Measurements from ENCODE around the gene TNNC1.

The TNNC1 gene

GRCh38 chr3:52487050-52487787 lies 33.4 kb upstream of the TNNC1 start:
- no peak overlapping the region for H3K4me3 ChIP-seq (ENCODE audit: low read depth, low read length)
- no peak for DNase-seq (ENCODE audit: low read depth)

DNA sequence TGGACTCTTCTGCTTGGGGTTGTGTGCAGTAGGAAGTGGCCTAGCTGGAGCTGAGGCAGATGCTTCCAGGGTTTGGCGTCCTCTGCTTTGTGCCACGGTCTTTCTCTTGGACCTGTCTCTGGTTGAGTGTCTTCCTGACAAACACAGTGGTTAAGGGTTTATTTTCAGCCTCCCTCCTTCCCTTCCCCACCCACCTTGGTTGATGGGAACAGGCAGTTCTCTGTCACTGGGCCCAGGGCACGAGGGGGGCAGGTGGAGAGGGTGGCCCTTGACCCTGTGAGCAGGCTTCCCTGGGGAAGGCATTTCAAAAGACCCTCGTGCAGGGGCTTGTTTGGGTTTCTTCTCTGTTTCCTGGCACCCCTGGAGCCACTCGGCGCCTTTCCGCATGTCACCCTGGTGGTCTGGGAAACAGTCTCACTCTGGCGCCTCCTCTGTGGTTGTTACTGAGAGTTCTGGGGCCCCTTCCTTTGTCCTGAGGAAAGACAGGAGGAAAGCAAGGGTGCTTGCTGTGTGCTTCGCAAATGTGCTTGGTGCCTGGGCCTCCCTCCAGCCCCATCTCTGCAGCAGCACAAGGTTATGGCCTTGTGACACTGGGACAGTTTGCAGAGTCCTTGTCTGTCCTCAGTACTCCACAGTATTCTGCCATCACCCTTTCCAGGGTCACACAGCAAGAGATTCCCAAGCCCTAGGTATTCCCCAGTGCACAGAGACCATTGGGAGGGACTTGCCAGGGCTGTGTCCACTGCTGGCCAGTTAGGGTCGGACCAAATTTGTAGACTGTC lies 31.0 kb upstream of the TNNC1 start:
- H3K4me3 ChIP-seq (ENCODE audit: low read depth, low read length) = no peak overlapping the region
- no peak for DNase-seq (ENCODE audit: low read depth)

- DNase-seq (ENCODE audit: low read depth) = no peak
- no peak overlapping the region for H3K4me3 ChIP-seq (ENCODE audit: low read depth, low read length)
These were observed 29.9 kb upstream of the TNNC1 start for GRCh38 chr3:52483577-52484381.

DNA sequence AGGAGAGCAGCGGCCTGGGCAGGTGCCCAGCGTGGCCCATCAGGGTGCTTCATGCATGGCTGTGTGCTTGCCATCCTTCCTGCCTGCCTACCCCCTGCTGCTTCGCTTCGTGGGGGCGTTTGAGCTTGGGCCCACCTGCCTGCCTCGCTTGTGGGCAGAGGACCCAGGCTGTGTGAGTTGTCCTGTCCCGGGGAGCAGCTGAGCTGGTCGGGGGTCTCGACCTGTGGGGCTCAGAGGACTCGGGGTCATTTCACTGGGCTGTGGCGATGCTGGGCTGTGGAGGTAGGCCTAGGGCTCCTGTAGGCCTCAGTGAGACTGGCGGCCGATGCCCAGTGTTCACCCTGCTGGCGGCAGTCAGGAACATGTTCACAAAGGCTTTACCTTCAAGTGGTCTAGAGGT lies 29.2 kb upstream of the TNNC1 start:
- no peak overlapping the region for H3K4me3 ChIP-seq (ENCODE audit: low read depth, low read length)
- DNase-seq (ENCODE audit: low read depth) = no peak

- no peak for DNase-seq (ENCODE audit: low read depth)
- no peak overlapping the region for H3K4me3 ChIP-seq (ENCODE audit: low read depth, low read length)
These were observed 28.1 kb upstream of the TNNC1 start for GRCh38 chr3:52481819-52482521.

- no peak overlapping the region for H3K4me3 ChIP-seq (ENCODE audit: low read depth, low read length)
- no peak for DNase-seq (ENCODE audit: low read depth)
These were observed 27.2 kb upstream of the TNNC1 start for GRCh38 chr3:52480768-52481715.

DNA sequence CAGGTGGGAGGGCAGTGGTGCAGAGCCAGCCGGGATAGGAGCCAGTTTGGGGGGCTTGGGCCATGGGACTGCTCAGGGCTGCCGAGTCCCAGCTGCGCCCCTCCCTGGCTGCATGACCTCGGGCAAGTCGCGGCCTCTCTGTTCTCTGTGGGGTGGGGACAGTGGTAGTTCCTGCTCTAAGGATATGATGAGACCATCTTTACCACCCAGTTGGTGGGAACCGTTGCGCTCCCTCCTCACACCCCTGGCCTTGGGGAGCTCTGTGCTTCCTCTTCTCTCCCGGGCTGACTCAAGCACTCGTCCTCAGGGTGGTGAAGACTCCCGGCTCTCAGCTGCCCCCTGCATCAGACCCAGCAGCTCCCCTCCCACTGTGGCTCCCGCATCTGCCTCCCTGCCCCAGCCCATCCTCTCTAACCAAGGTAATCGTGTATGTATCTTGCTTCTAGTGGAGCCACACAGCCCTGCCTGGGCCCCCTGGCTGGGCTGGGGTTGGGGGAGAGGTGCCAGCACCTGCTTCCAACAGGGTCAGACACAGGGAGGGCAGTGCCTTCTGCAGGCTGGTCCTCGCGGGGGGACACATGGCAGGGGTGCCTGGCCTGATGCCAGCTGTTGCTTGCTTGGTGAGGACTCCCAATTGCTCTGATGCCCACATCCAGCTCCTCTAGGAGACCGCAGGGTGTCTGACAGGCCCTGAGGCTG lies 26.2 kb upstream of the TNNC1 start:
- DNase-seq (ENCODE audit: low read depth) = no peak
- no peak overlapping the region for H3K4me3 ChIP-seq (ENCODE audit: low read depth, low read length)

DNA sequence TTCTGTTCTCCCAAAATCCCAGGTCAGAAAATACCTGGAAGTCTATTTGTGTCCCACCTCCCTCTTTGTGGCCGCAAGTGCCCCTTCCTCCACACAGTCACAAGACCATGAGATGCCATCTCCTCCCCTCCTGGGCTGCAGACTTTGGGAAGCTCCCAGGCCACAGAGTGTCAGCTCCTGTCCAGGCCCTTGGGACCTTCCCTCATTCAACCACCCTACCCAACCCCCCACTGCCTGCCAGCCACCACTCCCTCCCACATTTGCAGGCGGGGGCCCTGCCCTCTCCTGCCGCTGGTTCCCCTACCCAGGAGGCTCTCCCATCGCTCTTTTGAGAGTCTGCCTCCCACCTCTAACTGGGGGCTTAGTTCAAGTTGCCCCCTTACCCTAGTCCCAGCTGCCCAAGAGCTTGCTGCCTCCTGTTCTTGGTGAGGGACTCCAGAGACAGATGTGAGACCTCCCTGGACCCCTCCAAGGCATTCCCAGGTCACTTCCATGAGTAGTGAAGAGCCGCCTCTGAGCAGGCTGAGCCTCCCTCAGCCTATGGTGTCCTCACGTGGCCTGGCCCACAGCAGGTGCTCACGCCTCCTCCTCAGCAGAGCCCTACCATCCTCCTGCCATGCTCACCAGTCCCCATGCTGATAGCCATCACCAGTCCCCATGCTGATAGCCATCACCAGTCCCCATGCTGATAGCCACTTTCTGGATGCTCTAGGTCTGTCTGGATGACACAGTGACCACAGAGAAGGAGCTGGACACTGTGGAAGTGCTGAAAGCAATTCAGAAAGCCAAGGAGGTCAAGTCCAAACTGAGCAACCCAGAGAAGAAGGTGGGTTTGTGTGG lies 25.4 kb upstream of the TNNC1 start:
- H3K4me3 ChIP-seq (ENCODE audit: low read depth, low read length) = no peak overlapping the region
- no peak for DNase-seq (ENCODE audit: low read depth)

DNA sequence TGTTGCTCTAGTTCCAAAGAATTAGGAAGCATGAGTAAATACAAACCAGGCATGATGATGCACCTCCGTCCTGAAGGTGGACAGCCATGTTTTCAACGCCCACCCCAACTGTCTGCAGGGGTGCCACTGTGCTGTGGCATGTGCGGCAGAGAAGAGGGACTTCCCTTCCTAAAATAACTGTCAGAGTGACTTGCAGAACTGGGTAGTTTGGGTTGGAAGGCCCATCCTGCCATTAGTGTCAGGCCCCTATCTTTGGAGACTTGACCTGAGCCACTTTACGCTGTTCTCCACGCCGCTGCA lies 23.9 kb upstream of the TNNC1 start:
- no peak overlapping the region for H3K4me3 ChIP-seq (ENCODE audit: low read depth, low read length)
- no peak for DNase-seq (ENCODE audit: low read depth)

GRCh38 chr3:52477076-52477795 lies 23.4 kb upstream of the TNNC1 start:
- no peak overlapping the region for H3K4me3 ChIP-seq (ENCODE audit: low read depth, low read length)
- no peak for DNase-seq (ENCODE audit: low read depth)

GRCh38 chr3:52473026-52473425 lies 19.2 kb upstream of the TNNC1 start:
- no peak overlapping the region for H3K4me3 ChIP-seq (ENCODE audit: low read depth, low read length)
- DNase-seq (ENCODE audit: low read depth) = no peak

DNA sequence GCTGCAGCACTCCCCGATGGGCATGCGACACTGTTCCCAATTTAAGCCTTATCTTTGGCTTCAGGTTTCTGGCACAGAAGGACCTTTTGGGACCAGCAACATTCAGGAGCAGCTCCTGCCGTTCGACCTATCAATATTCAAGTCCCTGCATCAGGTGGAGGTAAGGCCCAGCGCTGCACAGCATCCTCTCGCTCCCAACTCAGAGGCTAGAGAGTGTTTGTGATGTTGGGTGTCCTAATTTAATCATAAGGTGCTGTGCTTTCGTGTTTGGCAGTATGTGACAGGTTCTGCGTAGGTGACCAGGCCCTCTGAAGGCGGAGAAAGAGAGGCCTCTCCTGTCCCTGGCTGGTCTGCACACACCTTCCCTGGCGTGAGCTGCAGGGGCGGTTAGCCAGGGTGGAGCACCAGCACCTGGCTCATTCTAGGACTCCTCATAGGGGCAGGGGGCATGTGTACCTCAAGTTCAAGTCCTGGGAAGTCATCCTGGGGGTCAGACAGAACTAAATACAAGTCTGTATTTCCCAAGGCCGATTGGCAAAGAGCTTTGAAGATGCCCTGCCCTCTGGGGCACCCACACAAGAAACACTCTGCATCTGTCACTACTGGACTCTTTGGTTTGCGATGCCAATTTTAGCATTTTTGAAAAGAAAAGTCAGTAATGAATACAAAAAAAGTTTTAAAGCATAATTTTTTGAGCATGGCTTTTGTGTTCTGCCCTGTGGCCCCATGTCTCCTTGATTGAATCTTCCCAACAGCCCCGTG lies 18.6 kb upstream of the TNNC1 start:
- no peak for DNase-seq (ENCODE audit: low read depth)
- H3K4me3 ChIP-seq (ENCODE audit: low read depth, low read length) = no peak overlapping the region

DNA sequence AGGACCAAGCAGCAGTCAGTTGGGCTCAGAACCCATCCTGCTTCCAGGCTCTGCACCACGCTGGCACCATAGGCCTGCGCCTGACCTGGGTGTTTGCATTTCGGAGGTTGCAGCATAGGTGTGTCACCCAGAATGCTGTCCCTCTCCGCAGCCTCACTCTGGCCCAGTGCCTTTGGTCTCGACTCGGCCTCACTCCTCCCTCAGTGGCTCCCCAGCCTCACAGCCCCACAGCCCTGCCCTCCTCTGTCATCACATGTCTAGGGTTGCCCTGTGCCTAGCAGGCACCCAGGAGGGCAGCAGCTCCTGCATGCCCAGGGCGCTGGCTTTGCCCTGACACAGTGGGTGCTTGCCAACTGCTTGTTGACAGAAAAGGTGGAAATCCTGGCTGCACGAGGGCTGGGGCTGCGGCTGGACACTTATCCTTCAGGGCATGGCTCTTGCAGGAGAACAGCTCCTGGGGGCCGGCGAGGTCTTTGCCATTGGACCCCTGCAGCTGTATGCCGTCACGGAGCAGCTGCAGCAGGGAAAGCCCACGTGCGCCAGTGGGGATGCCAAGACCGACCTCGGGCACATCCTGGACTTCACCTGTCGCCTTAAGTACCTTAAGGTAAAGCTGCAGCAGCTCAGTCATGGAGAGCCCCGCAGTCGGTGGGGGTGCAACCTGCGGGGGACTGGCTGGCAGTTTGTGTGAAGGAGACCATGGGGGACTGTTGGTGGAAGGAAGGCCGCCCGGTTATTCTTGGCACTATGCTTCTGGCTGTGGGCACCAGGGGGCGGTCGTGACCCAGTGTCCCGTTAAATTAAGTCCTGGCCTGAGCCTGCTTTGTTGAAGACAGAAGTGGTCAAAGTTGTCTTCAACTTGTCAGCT lies 17.8 kb upstream of the TNNC1 start:
- H3K4me3 ChIP-seq (ENCODE audit: low read depth, low read length) = no peak overlapping the region
- DNase-seq (ENCODE audit: low read depth) = no peak

DNA sequence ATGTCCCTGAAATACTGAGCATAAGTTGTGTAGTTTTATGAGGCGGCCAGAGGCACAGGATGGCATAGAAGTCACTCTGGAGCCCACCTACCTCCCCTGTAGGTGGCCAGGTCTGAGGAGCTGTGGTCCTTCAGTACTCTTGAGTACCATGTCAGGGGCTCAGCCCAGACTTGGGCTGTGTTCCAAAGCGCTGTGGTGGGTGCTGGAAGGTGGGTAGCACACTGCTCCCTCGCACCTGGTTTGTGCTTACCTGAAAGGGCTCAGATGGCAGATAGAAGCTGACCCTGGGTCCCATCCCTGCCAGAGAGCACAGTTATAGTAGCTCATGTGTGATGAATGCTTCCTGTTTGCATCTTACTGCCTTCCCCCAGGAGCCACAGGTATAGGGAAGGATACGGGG lies 17.1 kb upstream of the TNNC1 start:
- H3K4me3 ChIP-seq (ENCODE audit: low read depth, low read length) = no peak overlapping the region
- DNase-seq (ENCODE audit: low read depth) = no peak

DNA sequence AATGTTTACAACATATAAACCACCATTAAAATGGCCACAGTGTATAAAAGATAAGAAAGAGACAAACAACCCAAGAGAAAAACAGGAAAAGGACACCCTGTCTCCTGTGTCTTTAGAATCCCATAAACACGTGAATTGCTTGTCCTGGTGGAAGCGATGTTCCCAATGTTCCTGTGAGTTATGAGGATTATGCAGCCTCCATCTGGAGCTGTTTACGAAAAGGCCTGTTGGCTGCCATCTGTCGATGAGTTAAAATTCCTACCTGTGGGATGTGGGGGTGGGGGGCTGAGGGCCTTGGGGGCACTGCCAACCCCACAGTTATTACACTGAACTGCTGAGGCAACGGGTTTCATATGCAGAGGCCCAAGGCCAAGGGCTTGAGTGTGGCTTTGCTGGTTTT lies 15.2 kb upstream of the TNNC1 start:
- no peak overlapping the region for H3K4me3 ChIP-seq (ENCODE audit: low read depth, low read length)
- no peak for DNase-seq (ENCODE audit: low read depth)
